ENCODE results near the gene SULT1B1. TPM values are rescaled to one million over a fixed set of nuclear protein-coding genes. Genes with fewer than 3 reads are reported as not detected.
"Not testable (repeated sequence)": the region's sequence is repeated elsewhere in the genome, so short reads cannot be mapped to it uniquely, and the experiment has no call there.

Gene SULT1B1
- total RNA-seq, 3 donors from 2014 or later, result 0.88 to 1.6 (median 1.4) TPM

GRCh38 chr4:69776696-69777095 lies 16.3 kb upstream of the SULT1B1 start:
- H3K4me3 ChIP-seq, result no peak overlapping the region
- H3K36me3 ChIP-seq, result no peaks in the 10 kb centered on the region
- H3K27me3 ChIP-seq, result no peaks in the 10 kb centered on the region
- H3K4me1 ChIP-seq, result no peaks in the 10 kb centered on the region
- no peaks in the 10 kb centered on the region for H3K9me3 ChIP-seq
- intact Hi-C loops (cut with DNase I; ENCODE audit: low total_unique reads), result no loop called here
- DNase-seq (ENCODE audit: low spot score in 2 of 2), result no peak
- no peak overlapping the region for H3K27ac ChIP-seq
- TF ChIP-seq POLR2A (IDR thresholded peaks at IDR 0.05) (no peak), POLR2AphosphoS5 (IDR thresholded peaks at IDR 0.05) (no peak), CTCF (IDR thresholded peaks at IDR 0.05) (no peak)

- Histone ChIP-seq H3K36me3 (no peaks in the 10 kb centered on the region), H3K4me1 (no peaks in the 10 kb centered on the region), H3K4me3 (no peak overlapping the region), H3K9me3 (no peaks in the 10 kb centered on the region), H3K27me3 (no peaks in the 10 kb centered on the region), H3K27ac (no peak overlapping the region)
- DNase-seq (ENCODE audit: low spot score in 2 of 2), result no peak
- TF ChIP-seq POLR2AphosphoS5 (IDR thresholded peaks at IDR 0.05) (no peak), CTCF (IDR thresholded peaks at IDR 0.05) (no peak), POLR2A (IDR thresholded peaks at IDR 0.05) (no peak)
- intact Hi-C loops (cut with DNase I; ENCODE audit: low total_unique reads), result no loop called here
Observed at GRCh38 chr4:69775321-69775867, 15.0 kb upstream of the SULT1B1 start.

- intact Hi-C loops (cut with DNase I; ENCODE audit: low total_unique reads), result no loop called here
- no peaks in the 10 kb centered on the region for H3K36me3 ChIP-seq
- no peak for TF ChIP-seq POLR2A (IDR thresholded peaks at IDR 0.05)
- no peak for TF ChIP-seq POLR2AphosphoS5 (IDR thresholded peaks at IDR 0.05)
- TF ChIP-seq CTCF (IDR thresholded peaks at IDR 0.05), result no peak
- no peak for DNase-seq (ENCODE audit: low spot score in 2 of 2)
- H3K27ac ChIP-seq, result no peak overlapping the region
- no peak overlapping the region for H3K4me3 ChIP-seq
- no peaks in the 10 kb centered on the region for H3K9me3 ChIP-seq
- no peaks in the 10 kb centered on the region for H3K27me3 ChIP-seq
- no peaks in the 10 kb centered on the region for H3K4me1 ChIP-seq
Observed at GRCh38 chr4:69773484-69773883, 13.1 kb upstream of the SULT1B1 start.

- H3K27ac ChIP-seq; H3K4me1 ChIP-seq; H3K9me3 ChIP-seq; DNase-seq (ENCODE audit: low spot score in 2 of 2); intact Hi-C loops (cut with DNase I; ENCODE audit: low total_unique reads); H3K36me3 ChIP-seq; H3K4me3 ChIP-seq; H3K27me3 ChIP-seq: not testable (repeated sequence)
Observed at GRCh38 chr4:69768554-69768953, 8.1 kb upstream of the SULT1B1 start.

GRCh38 chr4:69765751-69766150 lies 5.3 kb upstream of the SULT1B1 start:
- intact Hi-C loops (cut with DNase I; ENCODE audit: low total_unique reads), result no loop called here
- Histone ChIP-seq H3K27me3 (no peaks in the 10 kb centered on the region), H3K4me3 (no peak overlapping the region), H3K27ac (no peak overlapping the region), H3K36me3 (no peaks in the 10 kb centered on the region), H3K9me3 (no peaks in the 10 kb centered on the region), H3K4me1 (no peaks in the 10 kb centered on the region)
- TF ChIP-seq CTCF (IDR thresholded peaks at IDR 0.05), result no peak
- TF ChIP-seq POLR2A (IDR thresholded peaks at IDR 0.05), result no peak
- TF ChIP-seq POLR2AphosphoS5 (IDR thresholded peaks at IDR 0.05), result no peak
- no peak for DNase-seq (ENCODE audit: low spot score in 2 of 2)

GRCh38 chr4:69764311-69764710 lies 3.9 kb upstream of the SULT1B1 start:
- no peak for TF ChIP-seq CTCF (IDR thresholded peaks at IDR 0.05)
- no peak for TF ChIP-seq POLR2A (IDR thresholded peaks at IDR 0.05)
- no peak for TF ChIP-seq POLR2AphosphoS5 (IDR thresholded peaks at IDR 0.05)
- Histone ChIP-seq H3K27me3 (no peaks in the 10 kb centered on the region), H3K36me3 (no peaks in the 10 kb centered on the region), H3K4me3 (no peak overlapping the region), H3K9me3 (no peaks in the 10 kb centered on the region), H3K4me1 (no peaks in the 10 kb centered on the region), H3K27ac (no peak overlapping the region)
- intact Hi-C loops (cut with DNase I; ENCODE audit: low total_unique reads), result no loop called here
- no peak for DNase-seq (ENCODE audit: low spot score in 2 of 2)

Measured in breast epithelium (tissue), 4 donors.